ENCODE measurements around the gene EYS.

EYS gene

DNA sequence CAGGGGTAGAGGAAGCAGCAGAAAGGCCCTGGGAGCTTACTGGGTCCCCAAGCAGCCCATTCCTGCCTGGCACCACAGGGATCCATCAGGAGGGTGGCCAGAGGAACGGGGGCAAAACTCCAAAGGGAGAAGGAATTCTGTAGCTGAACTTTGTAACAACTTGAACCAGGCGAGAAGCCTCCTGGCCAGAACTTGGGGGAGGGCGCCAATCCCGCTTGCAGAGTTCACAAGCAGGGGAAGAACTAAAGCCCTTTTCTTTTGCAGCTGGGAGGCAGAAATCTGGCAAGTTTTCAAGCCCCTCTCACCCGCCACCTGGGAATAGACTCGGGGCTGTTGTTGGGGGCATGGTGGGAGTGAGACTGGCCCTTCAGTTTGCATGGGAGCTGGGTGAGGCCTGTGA is 1882.3 kb downstream of the EYS start:
- no peak for TF ChIP-seq CTCF (IDR thresholded peaks at IDR 0.05; ENCODE audit: low read depth, low read length)
- H3K4me3 ChIP-seq (ENCODE audit: low read depth, low read length) = no peak overlapping the region
- DNase-seq (ENCODE audit: low read depth, low spot score) = no peak
- in situ Hi-C loops (cut with HindIII; ENCODE audit: low sequenced_read_pairs) = no loop called here

- TF ChIP-seq CTCF (IDR thresholded peaks at IDR 0.05; ENCODE audit: low read depth, low read length) = no peak
- no peak overlapping the region for H3K4me3 ChIP-seq (ENCODE audit: low read depth, low read length)
- DNase-seq (ENCODE audit: low read depth, low spot score) = no peak
- in situ Hi-C loops (cut with HindIII; ENCODE audit: low sequenced_read_pairs) = no loop called here
Observed at GRCh38 chr6:63821442-63821841, 1885.6 kb downstream of the EYS start.

DNA sequence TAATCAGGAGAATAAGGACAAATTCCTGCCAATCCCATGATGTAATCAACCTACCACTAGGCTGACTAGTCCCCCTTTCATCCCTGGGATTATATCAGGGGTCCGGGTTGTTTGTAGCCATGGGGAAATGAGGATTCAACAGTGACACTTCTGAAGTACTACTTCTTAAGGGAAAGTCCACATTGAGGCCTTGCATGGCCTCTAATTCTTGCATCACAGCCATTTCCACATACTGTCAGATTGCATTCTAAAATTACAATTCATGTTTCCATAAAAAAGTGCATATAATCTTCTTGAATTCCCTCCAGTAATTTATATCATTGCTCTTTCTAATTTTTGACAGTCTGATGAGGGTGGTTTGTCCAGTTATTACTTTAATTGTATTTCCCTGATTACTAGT is 1887.2 kb downstream of the EYS start:
- in situ Hi-C loops (cut with HindIII; ENCODE audit: low sequenced_read_pairs) = no loop called here
- H3K4me3 ChIP-seq (ENCODE audit: low read depth, low read length) = no peak overlapping the region
- TF ChIP-seq CTCF (IDR thresholded peaks at IDR 0.05; ENCODE audit: low read depth, low read length) = no peak
- no peak for DNase-seq (ENCODE audit: low read depth, low spot score)

DNA sequence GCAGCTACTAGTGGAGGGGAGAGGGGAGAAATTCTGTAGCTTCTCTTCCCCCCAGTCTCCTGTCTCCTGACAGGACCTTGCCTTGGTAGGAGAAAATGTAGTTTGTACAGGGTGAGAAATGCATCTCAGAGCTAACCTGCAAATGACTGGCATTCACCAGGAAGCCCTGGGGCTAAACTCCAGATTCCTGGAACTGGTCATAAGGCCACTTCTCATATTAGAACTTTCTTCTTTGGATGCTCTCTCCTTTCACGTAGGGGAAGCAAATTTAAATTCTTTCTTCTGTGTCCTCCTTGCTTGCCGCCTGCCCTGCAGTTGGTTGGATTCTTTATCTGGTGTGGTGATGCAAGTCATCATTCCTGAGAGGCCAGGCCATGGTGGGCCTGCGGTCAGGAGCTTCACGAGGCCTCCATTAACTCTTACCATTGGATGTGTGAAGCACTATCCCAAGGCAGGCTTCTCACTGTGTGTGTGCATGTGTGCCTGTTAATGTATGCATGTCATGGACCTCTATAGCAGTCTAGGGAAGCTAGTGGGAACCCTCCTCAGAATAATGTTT is 1889.5 kb downstream of the EYS start:
- no peak for DNase-seq (ENCODE audit: low read depth, low spot score)
- no peak overlapping the region for H3K4me3 ChIP-seq (ENCODE audit: low read depth, low read length)
- no peak for TF ChIP-seq CTCF (IDR thresholded peaks at IDR 0.05; ENCODE audit: low read depth, low read length)
- in situ Hi-C loops (cut with HindIII; ENCODE audit: low sequenced_read_pairs) = no loop called here

- DNase-seq (ENCODE audit: low read depth, low spot score) = no peak
- in situ Hi-C loops (cut with HindIII; ENCODE audit: low sequenced_read_pairs) = no loop called here
- H3K4me3 ChIP-seq (ENCODE audit: low read depth, low read length) = no peak overlapping the region
- TF ChIP-seq CTCF (IDR thresholded peaks at IDR 0.05; ENCODE audit: low read depth, low read length) = peak; percentile 40
Observed at GRCh38 chr6:63816982-63817436, 1890.0 kb downstream of the EYS start.

DNA sequence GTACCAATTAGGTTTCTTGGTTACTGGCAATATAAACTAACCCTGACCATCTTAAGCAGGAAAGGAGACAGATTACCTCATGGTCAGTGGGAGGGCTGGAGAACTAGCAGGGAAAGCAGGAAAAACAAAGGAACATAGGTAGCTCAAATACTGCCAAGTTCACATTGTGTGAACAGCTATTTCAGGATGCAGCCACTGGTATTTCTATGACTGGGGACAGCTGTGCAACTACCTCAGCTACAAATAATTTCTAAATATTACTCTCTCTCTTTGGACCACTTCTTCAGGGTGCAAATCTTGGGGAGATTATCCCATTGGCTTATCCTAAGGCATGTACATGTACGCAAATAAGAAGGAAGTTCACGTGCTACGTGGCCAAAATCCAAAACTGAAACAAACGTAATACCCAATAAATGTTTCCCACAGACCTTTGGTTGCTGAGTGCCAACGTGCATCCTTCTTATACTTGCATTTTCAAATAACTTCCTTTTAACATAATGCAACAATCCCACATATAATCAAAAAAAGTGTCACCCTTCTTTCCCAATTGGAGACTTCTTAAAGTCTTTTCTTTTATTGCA is 1890.5 kb downstream of the EYS start:
- no peak for TF ChIP-seq CTCF (IDR thresholded peaks at IDR 0.05; ENCODE audit: low read depth, low read length)
- no peak for DNase-seq (ENCODE audit: low read depth, low spot score)
- in situ Hi-C loops (cut with HindIII; ENCODE audit: low sequenced_read_pairs) = no loop called here
- H3K4me3 ChIP-seq (ENCODE audit: low read depth, low read length) = no peak overlapping the region
